K562 (cell line): Measurements from ENCODE around the gene FBXO46.

Experiments used
- ATF1 ChIP-seq, 2 experiments: fragments of 450-650 bp in 1 of 2; IDR thresholded peaks; 2 replicates each; pipeline ENCODE4 v1.6.1; 2016; ENCODE audit warnings: missing compliant biosample characterization in 1 of 2, missing genetic modification characterization in 1 of 2
- CTCF ChIP-seq, 3 experiments: IDR thresholded peaks in 2 of 3; conservative IDR thresholded peaks in 1 of 3; 2 replicates each; pipeline ENCODE4 v1.5.1; 2011 to 2012; ENCODE audit warnings: low read length in 3 of 3, mild to moderate bottlenecking in 3 of 3, control low read depth in 2 of 3, improper control_type of control experiment in 1 of 3, inconsistent platforms in 1 of 3, low read depth in 1 of 3, mixed read lengths in 1 of 3, moderate library complexity in 1 of 3; ENCODE audit not compliant: insufficient read depth in 2 of 3
- FOS ChIP-seq: IDR thresholded peaks from 3 replicates; pipeline ENCODE4 v1.6.1; 2011; ENCODE audit not compliant: insufficient read length; ENCODE audit errors: extremely low read depth
- NKRF ChIP-seq: fragments of 450-650 bp; IDR thresholded peaks from 2 replicates; pipeline ENCODE4 v1.6.1; 2016; ENCODE audit warnings: borderline replicate concordance
- PTBP1 ChIP-seq: fragments of 200-400 bp; formaldehyde crosslinking; IDR thresholded peaks from 2 replicates; pipeline ENCODE4 v1.6.1; 2017; ENCODE audit warnings: low read depth, low read length
- USF2 ChIP-seq: sonication (generic); formaldehyde crosslinking; IDR thresholded peaks from 2 replicates; pipeline ENCODE4 v1.5.0; 2020; ENCODE audit warnings: missing genetic modification reagents
- ZFP1 ChIP-seq: fragments of 450-650 bp; formaldehyde crosslinking; IDR thresholded peaks from 2 replicates; pipeline ENCODE4 v1.4.0; 2020; ENCODE audit warnings: mild to moderate bottlenecking, mixed read lengths
- ZNF3 ChIP-seq: fragments of 250-450 bp; sonication (Bioruptor Pico); IDR thresholded peaks from 2 replicates; pipeline ENCODE4 v1.5.0; 2021; ENCODE audit warnings: mild to moderate bottlenecking, moderate library complexity
- ZNF316 ChIP-seq: fragments of 450-650 bp; IDR thresholded peaks from 2 replicates; pipeline ENCODE4 v1.6.1; 2016

GRCh38 chr19:45772912-45773311, 42.2 kb upstream of the FBXO46 start:
- no peak for TF ChIP-seq CTCF (IDR thresholded peaks at IDR 0.05 in 2 of 3, conservative IDR thresholded peaks at IDR 0.05 in 1 of 3; ENCODE audit: insufficient read depth in 2 of 3, low read depth in 1 of 3, low read length in 3 of 3)
- TF ChIP-seq ZNF3 = no peak
- TF ChIP-seq PTBP1 = no peak
- no peak for TF ChIP-seq USF2 (CRISPR knock-in tag)
- TF ChIP-seq ZFP1 (CRISPR knock-in tag) = no peak
- no peak for TF ChIP-seq NKRF
- TF ChIP-seq ATF1 (CRISPR knock-in tag; IDR thresholded peaks at IDR 0.05) = no peak
- TF ChIP-seq ATF1 (tag; IDR thresholded peaks at IDR 0.05) = no peak
- no peak for TF ChIP-seq ZNF316
- no peak for TF ChIP-seq FOS
